ENCODE results near the gene SLC38A5.

SLC38A5 gene

GRCh38 chrX:48492293-48492910 is 22.3 kb upstream of the SLC38A5 start:
- no peak for DNase-seq (ENCODE audit: low read depth)
- no peak overlapping the region for H3K4me3 ChIP-seq (ENCODE audit: low read depth, low read length)
- TF ChIP-seq CTCF (IDR thresholded peaks at IDR 0.05; ENCODE audit: control insufficient read depth, extremely low read depth, insufficient read depth): no peak

- TF ChIP-seq CTCF (IDR thresholded peaks at IDR 0.05; ENCODE audit: control insufficient read depth, extremely low read depth, insufficient read depth): no peak
These were observed 21.7 kb upstream of the SLC38A5 start for GRCh38 chrX:48491809-48492208.

GRCh38 chrX:48490661-48491060 is 20.6 kb upstream of the SLC38A5 start:
- H3K4me3 ChIP-seq (ENCODE audit: low read depth, low read length): no peak overlapping the region
- TF ChIP-seq CTCF (IDR thresholded peaks at IDR 0.05; ENCODE audit: control insufficient read depth, extremely low read depth, insufficient read depth): no peak
- no peak for DNase-seq (ENCODE audit: low read depth)

More at GRCh38 chrX:48491809-48492208, 21.7 kb upstream of the SLC38A5 start:
- no peak overlapping the region for H3K4me3 ChIP-seq (ENCODE audit: low read depth, low read length)
- DNase-seq (ENCODE audit: low read depth): no peak

- no peak for TF ChIP-seq CTCF (IDR thresholded peaks at IDR 0.05; ENCODE audit: control insufficient read depth, extremely low read depth, insufficient read depth)
- H3K4me3 ChIP-seq (ENCODE audit: low read depth, low read length): no peak overlapping the region
- no peak for DNase-seq (ENCODE audit: low read depth)
These were observed 19.8 kb upstream of the SLC38A5 start for GRCh38 chrX:48489892-48490291.

GRCh38 chrX:48489296-48489695 is 19.2 kb upstream of the SLC38A5 start:
- TF ChIP-seq CTCF (IDR thresholded peaks at IDR 0.05; ENCODE audit: control insufficient read depth, extremely low read depth, insufficient read depth): no peak
- DNase-seq (ENCODE audit: low read depth): no peak
- H3K4me3 ChIP-seq (ENCODE audit: low read depth, low read length): no peak overlapping the region

GRCh38 chrX:48488034-48488433 is 18.0 kb upstream of the SLC38A5 start:
- DNase-seq (ENCODE audit: low read depth): no peak
- no peak overlapping the region for H3K4me3 ChIP-seq (ENCODE audit: low read depth, low read length)
- TF ChIP-seq CTCF (IDR thresholded peaks at IDR 0.05; ENCODE audit: control insufficient read depth, extremely low read depth, insufficient read depth): no peak

- H3K4me3 ChIP-seq (ENCODE audit: low read depth, low read length): no peak overlapping the region
- TF ChIP-seq CTCF (IDR thresholded peaks at IDR 0.05; ENCODE audit: control insufficient read depth, extremely low read depth, insufficient read depth): no peak
- no peak for DNase-seq (ENCODE audit: low read depth)
These were observed 17.3 kb upstream of the SLC38A5 start for GRCh38 chrX:48487362-48487798.

Data from LNCaP clone FGC (cell line).